Measurements from ENCODE around the gene LETM1. TPM values are rescaled to one million over a fixed set of nuclear protein-coding genes. Genes with fewer than 3 reads are reported as not detected.

LETM1 gene
- total RNA-seq, 1 experiment from 2014 or later: 67.3 TPM

- H3K4me1 ChIP-seq (ENCODE audit: control insufficient read depth in 1 of 2, insufficient read depth in 2 of 2, low read length in 2 of 2): peaks cover 10 to 16% of the 10 kb centered on the region in 2 experiments
- RAD21 ChIA-PET (ENCODE audit: low non-redundant PET in 1 of 2, low total read pairs in 2 of 2, uncharacterized antibody in 2 of 2, unreplicated experiment in 2 of 2): no interaction called here
- no peak overlapping the region for H2AFZ ChIP-seq (ENCODE audit: low read depth, low read length, poor library complexity, severe bottlenecking)
- POLR2A ChIA-PET: no interaction called here
- H3K9me2 ChIP-seq (ENCODE audit: insufficient read depth): no peaks in the 10 kb centered on the region
- no peaks in the 10 kb centered on the region for H3K36me3 ChIP-seq (ENCODE audit: control insufficient read depth in 1 of 2, insufficient read depth in 2 of 2, low read length in 2 of 2)
- no peak overlapping the region for H3K27ac ChIP-seq (ENCODE audit: low read depth, low read length)
- H3K4me3 ChIP-seq (replicated peaks in 1 of 2; ENCODE audit: low read depth in 1 of 2, low read length in 2 of 2): no peak overlapping the region
- no TSS peak for BruUV-seq (replicated peaks)
- no peaks in the 10 kb centered on the region for H4K20me1 ChIP-seq (ENCODE audit: insufficient read depth)
- no peaks in the 10 kb centered on the region for H3K9me3 ChIP-seq (ENCODE audit: control insufficient read depth in 1 of 2, insufficient read depth in 1 of 2, low read depth in 1 of 2, low read length in 2 of 2)
- ATAC-seq (no peak), DNase-seq (ENCODE audit: low read depth, low spot score) (no peak)
- no peaks in the 10 kb centered on the region for H3K79me2 ChIP-seq (ENCODE audit: insufficient read depth, low read length)
- CTCF ChIA-PET: no interaction called here
- TF ChIP-seq POLR2AphosphoS5 (IDR thresholded peaks at IDR 0.05; ENCODE audit: low read depth, low read length) (no peak), CBX3 (IDR thresholded peaks at IDR 0.05; ENCODE audit: low read depth) (no peak), SP1 (IDR thresholded peaks at IDR 0.05; ENCODE audit: low read depth) (no peak), ZBTB33 (IDR thresholded peaks at IDR 0.05; ENCODE audit: extremely low read depth, insufficient replicate concordance, low read length) (no peak), FOSL1 (IDR thresholded peaks at IDR 0.05; ENCODE audit: low read depth) (no peak), SIN3A (IDR thresholded peaks at IDR 0.05; ENCODE audit: low read depth) (no peak), SRF (IDR thresholded peaks at IDR 0.05; ENCODE audit: low read depth) (no peak), EZH2 (IDR thresholded peaks at IDR 0.05) (no peak), ATF3 (IDR thresholded peaks at IDR 0.05) (no peak), EZH2phosphoT487 (IDR thresholded peaks at IDR 0.05; ENCODE audit: borderline replicate concordance) (no peak), CEBPB (IDR thresholded peaks at IDR 0.05; ENCODE audit: low read depth) (no peak)
- TF ChIP-seq, protein P1, sequence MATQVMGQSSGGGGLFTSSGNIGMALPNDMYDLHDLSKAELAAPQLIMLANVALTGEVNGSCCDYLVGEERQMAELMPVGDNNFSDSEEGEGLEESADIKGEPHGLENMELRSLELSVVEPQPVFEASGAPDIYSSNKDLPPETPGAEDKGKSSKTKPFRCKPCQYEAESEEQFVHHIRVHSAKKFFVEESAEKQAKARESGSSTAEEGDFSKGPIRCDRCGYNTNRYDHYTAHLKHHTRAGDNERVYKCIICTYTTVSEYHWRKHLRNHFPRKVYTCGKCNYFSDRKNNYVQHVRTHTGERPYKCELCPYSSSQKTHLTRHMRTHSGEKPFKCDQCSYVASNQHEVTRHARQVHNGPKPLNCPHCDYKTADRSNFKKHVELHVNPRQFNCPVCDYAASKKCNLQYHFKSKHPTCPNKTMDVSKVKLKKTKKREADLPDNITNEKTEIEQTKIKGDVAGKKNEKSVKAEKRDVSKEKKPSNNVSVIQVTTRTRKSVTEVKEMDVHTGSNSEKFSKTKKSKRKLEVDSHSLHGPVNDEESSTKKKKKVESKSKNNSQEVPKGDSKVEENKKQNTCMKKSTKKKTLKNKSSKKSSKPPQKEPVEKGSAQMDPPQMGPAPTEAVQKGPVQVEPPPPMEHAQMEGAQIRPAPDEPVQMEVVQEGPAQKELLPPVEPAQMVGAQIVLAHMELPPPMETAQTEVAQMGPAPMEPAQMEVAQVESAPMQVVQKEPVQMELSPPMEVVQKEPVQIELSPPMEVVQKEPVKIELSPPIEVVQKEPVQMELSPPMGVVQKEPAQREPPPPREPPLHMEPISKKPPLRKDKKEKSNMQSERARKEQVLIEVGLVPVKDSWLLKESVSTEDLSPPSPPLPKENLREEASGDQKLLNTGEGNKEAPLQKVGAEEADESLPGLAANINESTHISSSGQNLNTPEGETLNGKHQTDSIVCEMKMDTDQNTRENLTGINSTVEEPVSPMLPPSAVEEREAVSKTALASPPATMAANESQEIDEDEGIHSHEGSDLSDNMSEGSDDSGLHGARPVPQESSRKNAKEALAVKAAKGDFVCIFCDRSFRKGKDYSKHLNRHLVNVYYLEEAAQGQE (IDR thresholded peaks at IDR 0.05; ENCODE audit: low read depth): no peak
- intact Hi-C loops (cut with micrococcal nuclease): no loop called here
- no peak overlapping the region for H3K4me2 ChIP-seq (ENCODE audit: low read length)
- no peak overlapping the region for H3K9ac ChIP-seq (ENCODE audit: low read length)
- H3K27me3 ChIP-seq (ENCODE audit: insufficient read depth, low read length): no peaks in the 10 kb centered on the region
Measured at GRCh38 chr4:1771555-1772305, 84.2 kb downstream of the LETM1 start.
